WTC11 (cell line): ENCODE measurements around the gene OPTC. TPM values are rescaled to one million over a fixed set of nuclear protein-coding genes. Genes with fewer than 3 reads are reported as not detected.

Experiments used
- ATAC-seq: fragments of 200-7000 bp; cut with Tn5 transposase; 2 replicates; pipeline ENCODE4 v1.10.0; 2021; ENCODE audit warnings: mild to moderate bottlenecking, moderate library complexity
- CTCF ChIA-PET: fragments of 300-600 bp; sonication (Branson Sonifier 250); formaldehyde crosslinking; loops from one replicate; lab custom pipeline; 2021; ENCODE audit warnings: antibody characterized with exemption; lab: Charles Lee
- POLR2A ChIA-PET: fragments of 350-600 bp; sonication (Branson Sonifier 250); formaldehyde crosslinking; loops from one replicate; lab custom pipeline; 2021; ENCODE audit warnings: antibody characterized with exemption; lab: Charles Lee
- DNase-seq: peaks from one replicate; pipeline ENCODE4 v3.0.0; 2021; ENCODE audit warnings: low spot score
- H3K27ac Mint-ChIP-seq: 2 replicates; pipeline ENCODE4 v1.8.0; 2021; ENCODE audit warnings: mixed read lengths
- H3K27me3 Mint-ChIP-seq: 2 replicates; pipeline ENCODE4 v1.8.0; 2021; ENCODE audit warnings: low read depth, mild to moderate bottlenecking, moderate library complexity, mixed read lengths
- H3K36me3 Mint-ChIP-seq: 2 replicates; pipeline ENCODE4 v1.8.0; 2021; ENCODE audit warnings: mixed read lengths
- H3K4me1 Mint-ChIP-seq: 2 replicates; pipeline ENCODE4 v1.8.0; 2022; ENCODE audit warnings: mixed read lengths
- H3K4me3 Mint-ChIP-seq: 2 replicates; pipeline ENCODE4 v1.8.0; 2021; ENCODE audit warnings: mild to moderate bottlenecking, moderate library complexity, mixed read lengths
- H3K9me3 Mint-ChIP-seq: 2 replicates; pipeline ENCODE4 v1.8.0; 2021; ENCODE audit warnings: mixed read lengths
- ATF1 ChIP-seq: sonication (generic); formaldehyde crosslinking; IDR thresholded peaks from 2 replicates; pipeline ENCODE4 v1.8.1; 2023; ENCODE audit warnings: mild to moderate bottlenecking, moderate library complexity, missing genetic modification reagents
- EMX1 ChIP-seq: fragments of 250-450 bp; sonication (Bioruptor Pico); IDR thresholded peaks from 2 replicates; pipeline ENCODE4 v1.8.0; 2021; ENCODE audit warnings: mild to moderate bottlenecking
- OVOL2 ChIP-seq: fragments of 250-450 bp; sonication (Bioruptor Pico); IDR thresholded peaks from 2 replicates; pipeline ENCODE4 v1.9.0; 2021; ENCODE audit warnings: mild to moderate bottlenecking, borderline replicate concordance
- PRRX2 ChIP-seq: fragments of 250-450 bp; sonication (Bioruptor Pico); IDR thresholded peaks from 2 replicates; pipeline ENCODE4 v1.8.0; 2021; ENCODE audit warnings: mild to moderate bottlenecking
- TCF7 ChIP-seq: sonication (generic); formaldehyde crosslinking; IDR thresholded peaks from 2 replicates; pipeline ENCODE4 v1.8.0; 2022; ENCODE audit warnings: mild to moderate bottlenecking, low read depth, missing genetic modification reagents, moderate library complexity
- TP53 ChIP-seq: sonication (generic); formaldehyde crosslinking; IDR thresholded peaks from 2 replicates; pipeline ENCODE4 v1.8.1; 2023; ENCODE audit warnings: mild to moderate bottlenecking, missing genetic modification reagents
- ZNF138 ChIP-seq: sonication (generic); formaldehyde crosslinking; conservative IDR thresholded peaks from 2 replicates; pipeline ENCODE4 v1.8.1; 2022; ENCODE audit warnings: mild to moderate bottlenecking, moderate library complexity, missing genetic modification reagents
- ZNF263 ChIP-seq: sonication (generic); formaldehyde crosslinking; IDR thresholded peaks from 2 replicates; pipeline ENCODE4 v1.8.1; 2022; ENCODE audit warnings: low read depth, mild to moderate bottlenecking, moderate library complexity, missing genetic modification reagents
- ZNF671 ChIP-seq: fragments of 250-450 bp; sonication (Bioruptor Pico); IDR thresholded peaks from 2 replicates; pipeline ENCODE4 v1.8.0; 2021; ENCODE audit warnings: mild to moderate bottlenecking
- total RNA-seq: library from RNA; stranded (reverse); gene quantifications from 3 replicates; pipeline ENCODE4 v1.2.3, GENCODE V29; 2021
- TF ChIP-seq, protein P1 (sequence below): sonication (generic); formaldehyde crosslinking; IDR thresholded peaks from 2 replicates; pipeline ENCODE4 v1.8.0; 2022; ENCODE audit warnings: mild to moderate bottlenecking, missing genetic modification reagents
- TF ChIP-seq, protein P2 (sequence below): sonication (generic); formaldehyde crosslinking; IDR thresholded peaks from 2 replicates; pipeline ENCODE4 v1.8.0; 2023; ENCODE audit warnings: missing genetic modification reagents
- TF ChIP-seq, protein P3 (sequence below): fragments of 250-450 bp; sonication (Bioruptor Pico); IDR thresholded peaks from 2 replicates; pipeline ENCODE4 v1.9.0; 2021; ENCODE audit warnings: mild to moderate bottlenecking
- TF ChIP-seq, protein P4 (sequence below): sonication (generic); formaldehyde crosslinking; IDR thresholded peaks from 2 replicates; pipeline ENCODE4 v1.8.1; 2023; ENCODE audit warnings: mild to moderate bottlenecking, missing genetic modification reagents, moderate library complexity
- TF ChIP-seq, protein P5 (sequence below): fragments of 200-600 bp; IDR thresholded peaks from 2 replicates; pipeline ENCODE4 v1.8.0; 2022; ENCODE audit warnings: antibody characterized with exemption
- TF ChIP-seq, protein P6 (sequence below): sonication (generic); formaldehyde crosslinking; IDR thresholded peaks from 2 replicates; pipeline ENCODE4 v1.8.1; 2023; ENCODE audit warnings: mild to moderate bottlenecking, missing genetic modification reagents
- TF ChIP-seq, protein P7 (sequence below): fragments of 250-450 bp; sonication (Bioruptor Pico); conservative IDR thresholded peaks from 2 replicates; pipeline ENCODE4 v1.9.0; 2021; ENCODE audit warnings: mild to moderate bottlenecking
- TF ChIP-seq, protein P8 (sequence below): sonication (generic); formaldehyde crosslinking; conservative IDR thresholded peaks from 2 replicates; pipeline ENCODE4 v1.8.1; 2023; ENCODE audit warnings: mild to moderate bottlenecking, low read depth, missing genetic modification reagents, moderate library complexity
- TF ChIP-seq, protein P9 (sequence below): sonication (generic); formaldehyde crosslinking; IDR thresholded peaks from 2 replicates; pipeline ENCODE4 v1.8.1; 2023; ENCODE audit warnings: mild to moderate bottlenecking, missing genetic modification reagents
- TF ChIP-seq, protein P10 (sequence below): sonication (generic); formaldehyde crosslinking; IDR thresholded peaks from 2 replicates; pipeline ENCODE4 v1.8.1; 2023; ENCODE audit warnings: mild to moderate bottlenecking, missing genetic modification reagents, moderate library complexity

Gene OPTC
- total RNA-seq, 1 experiment from 2014 or later, result 0.55 TPM

DNA sequence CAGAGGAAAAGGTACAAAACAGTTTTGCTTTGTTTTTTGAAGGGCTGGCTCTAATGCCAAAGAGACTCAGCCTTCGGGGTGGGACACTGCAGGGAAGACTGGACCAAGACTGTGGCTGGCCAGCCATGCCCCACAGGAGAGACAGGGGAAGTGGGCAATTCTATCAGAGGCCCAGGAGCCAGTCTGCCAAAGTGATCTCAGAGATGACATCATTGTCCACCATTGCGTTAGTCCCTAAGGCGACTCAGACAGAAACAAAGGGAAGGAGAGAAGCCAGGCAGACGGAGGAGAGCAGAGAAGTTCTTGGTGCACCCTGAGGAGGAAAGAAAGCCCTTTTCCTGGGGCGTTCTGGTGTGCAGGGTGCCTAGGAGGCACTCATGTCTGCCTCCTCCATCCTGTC lies 26.4 kb downstream of the OPTC start (continued):
- TF ChIP-seq, protein P1, sequence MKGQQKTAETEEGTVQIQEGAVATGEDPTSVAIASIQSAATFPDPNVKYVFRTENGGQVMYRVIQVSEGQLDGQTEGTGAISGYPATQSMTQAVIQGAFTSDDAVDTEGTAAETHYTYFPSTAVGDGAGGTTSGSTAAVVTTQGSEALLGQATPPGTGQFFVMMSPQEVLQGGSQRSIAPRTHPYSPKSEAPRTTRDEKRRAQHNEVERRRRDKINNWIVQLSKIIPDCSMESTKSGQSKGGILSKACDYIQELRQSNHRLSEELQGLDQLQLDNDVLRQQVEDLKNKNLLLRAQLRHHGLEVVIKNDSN (CRISPR knock-in tag), result no peak
- TF ChIP-seq ATF1, result no peak
- TF ChIP-seq EMX1 (CRISPR knock-in tag), result no peak
- TF ChIP-seq, protein P2, sequence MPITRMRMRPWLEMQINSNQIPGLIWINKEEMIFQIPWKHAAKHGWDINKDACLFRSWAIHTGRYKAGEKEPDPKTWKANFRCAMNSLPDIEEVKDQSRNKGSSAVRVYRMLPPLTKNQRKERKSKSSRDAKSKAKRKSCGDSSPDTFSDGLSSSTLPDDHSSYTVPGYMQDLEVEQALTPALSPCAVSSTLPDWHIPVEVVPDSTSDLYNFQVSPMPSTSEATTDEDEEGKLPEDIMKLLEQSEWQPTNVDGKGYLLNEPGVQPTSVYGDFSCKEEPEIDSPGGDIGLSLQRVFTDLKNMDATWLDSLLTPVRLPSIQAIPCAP (CRISPR knock-in tag), result no peak
- TF ChIP-seq, protein P3, sequence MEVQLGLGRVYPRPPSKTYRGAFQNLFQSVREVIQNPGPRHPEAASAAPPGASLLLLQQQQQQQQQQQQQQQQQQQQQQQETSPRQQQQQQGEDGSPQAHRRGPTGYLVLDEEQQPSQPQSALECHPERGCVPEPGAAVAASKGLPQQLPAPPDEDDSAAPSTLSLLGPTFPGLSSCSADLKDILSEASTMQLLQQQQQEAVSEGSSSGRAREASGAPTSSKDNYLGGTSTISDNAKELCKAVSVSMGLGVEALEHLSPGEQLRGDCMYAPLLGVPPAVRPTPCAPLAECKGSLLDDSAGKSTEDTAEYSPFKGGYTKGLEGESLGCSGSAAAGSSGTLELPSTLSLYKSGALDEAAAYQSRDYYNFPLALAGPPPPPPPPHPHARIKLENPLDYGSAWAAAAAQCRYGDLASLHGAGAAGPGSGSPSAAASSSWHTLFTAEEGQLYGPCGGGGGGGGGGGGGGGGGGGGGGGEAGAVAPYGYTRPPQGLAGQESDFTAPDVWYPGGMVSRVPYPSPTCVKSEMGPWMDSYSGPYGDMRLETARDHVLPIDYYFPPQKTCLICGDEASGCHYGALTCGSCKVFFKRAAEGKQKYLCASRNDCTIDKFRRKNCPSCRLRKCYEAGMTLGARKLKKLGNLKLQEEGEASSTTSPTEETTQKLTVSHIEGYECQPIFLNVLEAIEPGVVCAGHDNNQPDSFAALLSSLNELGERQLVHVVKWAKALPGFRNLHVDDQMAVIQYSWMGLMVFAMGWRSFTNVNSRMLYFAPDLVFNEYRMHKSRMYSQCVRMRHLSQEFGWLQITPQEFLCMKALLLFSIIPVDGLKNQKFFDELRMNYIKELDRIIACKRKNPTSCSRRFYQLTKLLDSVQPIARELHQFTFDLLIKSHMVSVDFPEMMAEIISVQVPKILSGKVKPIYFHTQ (CRISPR knock-in tag), result no peak

DNA sequence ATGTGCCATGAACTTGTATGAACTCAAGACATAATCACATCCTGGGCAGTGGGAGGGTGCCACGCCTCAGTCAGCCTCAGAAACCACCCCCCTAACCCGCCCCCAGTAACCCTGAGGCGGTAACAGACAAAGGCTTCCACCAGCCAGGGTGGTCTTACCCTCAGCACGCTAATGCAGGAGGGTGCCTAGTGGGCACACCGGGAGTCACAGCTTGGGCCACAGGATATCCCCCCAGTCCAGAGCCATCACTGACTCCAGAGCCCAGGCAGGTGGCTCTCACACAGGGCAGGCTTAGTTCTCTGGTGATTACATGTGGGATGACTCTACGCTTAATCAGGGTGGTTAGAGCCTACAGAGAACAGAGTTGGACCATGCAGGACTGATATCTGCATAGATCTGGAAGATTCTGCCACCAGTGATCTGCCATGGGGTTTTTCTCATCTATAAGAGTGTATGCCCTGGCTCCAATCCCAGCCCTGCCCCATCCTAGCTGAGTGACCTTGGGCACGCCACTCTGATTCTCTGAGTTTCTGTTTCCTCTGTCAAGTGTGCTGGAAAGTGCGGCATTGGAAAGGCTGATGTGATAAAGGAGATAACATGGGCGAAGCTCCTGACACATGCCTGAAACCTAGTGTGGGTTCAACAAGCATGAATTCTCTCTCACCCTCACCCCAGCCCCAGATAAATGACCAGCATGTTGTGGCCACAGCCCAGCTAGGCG lies 27.3 kb downstream of the OPTC start:
- no peaks in the 10 kb centered on the region for H3K9me3 Mint-ChIP-seq
- no peak for ATAC-seq
- H3K4me1 Mint-ChIP-seq, result peaks cover 68% of the 10 kb centered on the region
- H3K27me3 Mint-ChIP-seq, result peaks cover 69% of the 10 kb centered on the region
- no peaks in the 10 kb centered on the region for H3K36me3 Mint-ChIP-seq
- ChIA-PET CTCF (interaction anchor here (1.1 to 1.5 kb wide), 3 partner anchors 52 to 105 kb away, joined by 3 to 4 read pairs (median 3); partner anchors contain the start of gene ATP2B4), POLR2A (interaction anchor here (0.7 kb wide), 1 partner anchor 215 kb away, joined by 4 read pairs; no protein-coding TSS in a partner anchor)
- H3K4me3 Mint-ChIP-seq, result no peak overlapping the region
- no peak overlapping the region for H3K27ac Mint-ChIP-seq
- DNase-seq, result no peak
- TF ChIP-seq ZNF263 (CRISPR knock-in tag) (no peak), ZNF671 (CRISPR knock-in tag) (no peak), TCF7 (CRISPR knock-in tag) (no peak), PRRX2 (CRISPR knock-in tag) (no peak), TP53 (CRISPR knock-in tag) (no peak), OVOL2 (CRISPR knock-in tag) (no peak), ZNF138 (CRISPR knock-in tag) (no peak)
- TF ChIP-seq, protein P4, sequence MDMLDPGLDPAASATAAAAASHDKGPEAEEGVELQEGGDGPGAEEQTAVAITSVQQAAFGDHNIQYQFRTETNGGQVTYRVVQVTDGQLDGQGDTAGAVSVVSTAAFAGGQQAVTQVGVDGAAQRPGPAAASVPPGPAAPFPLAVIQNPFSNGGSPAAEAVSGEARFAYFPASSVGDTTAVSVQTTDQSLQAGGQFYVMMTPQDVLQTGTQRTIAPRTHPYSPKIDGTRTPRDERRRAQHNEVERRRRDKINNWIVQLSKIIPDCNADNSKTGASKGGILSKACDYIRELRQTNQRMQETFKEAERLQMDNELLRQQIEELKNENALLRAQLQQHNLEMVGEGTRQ (CRISPR knock-in tag), result no peak
- TF ChIP-seq, protein P5, sequence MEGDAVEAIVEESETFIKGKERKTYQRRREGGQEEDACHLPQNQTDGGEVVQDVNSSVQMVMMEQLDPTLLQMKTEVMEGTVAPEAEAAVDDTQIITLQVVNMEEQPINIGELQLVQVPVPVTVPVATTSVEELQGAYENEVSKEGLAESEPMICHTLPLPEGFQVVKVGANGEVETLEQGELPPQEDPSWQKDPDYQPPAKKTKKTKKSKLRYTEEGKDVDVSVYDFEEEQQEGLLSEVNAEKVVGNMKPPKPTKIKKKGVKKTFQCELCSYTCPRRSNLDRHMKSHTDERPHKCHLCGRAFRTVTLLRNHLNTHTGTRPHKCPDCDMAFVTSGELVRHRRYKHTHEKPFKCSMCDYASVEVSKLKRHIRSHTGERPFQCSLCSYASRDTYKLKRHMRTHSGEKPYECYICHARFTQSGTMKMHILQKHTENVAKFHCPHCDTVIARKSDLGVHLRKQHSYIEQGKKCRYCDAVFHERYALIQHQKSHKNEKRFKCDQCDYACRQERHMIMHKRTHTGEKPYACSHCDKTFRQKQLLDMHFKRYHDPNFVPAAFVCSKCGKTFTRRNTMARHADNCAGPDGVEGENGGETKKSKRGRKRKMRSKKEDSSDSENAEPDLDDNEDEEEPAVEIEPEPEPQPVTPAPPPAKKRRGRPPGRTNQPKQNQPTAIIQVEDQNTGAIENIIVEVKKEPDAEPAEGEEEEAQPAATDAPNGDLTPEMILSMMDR, result no peak
- TF ChIP-seq, protein P6, sequence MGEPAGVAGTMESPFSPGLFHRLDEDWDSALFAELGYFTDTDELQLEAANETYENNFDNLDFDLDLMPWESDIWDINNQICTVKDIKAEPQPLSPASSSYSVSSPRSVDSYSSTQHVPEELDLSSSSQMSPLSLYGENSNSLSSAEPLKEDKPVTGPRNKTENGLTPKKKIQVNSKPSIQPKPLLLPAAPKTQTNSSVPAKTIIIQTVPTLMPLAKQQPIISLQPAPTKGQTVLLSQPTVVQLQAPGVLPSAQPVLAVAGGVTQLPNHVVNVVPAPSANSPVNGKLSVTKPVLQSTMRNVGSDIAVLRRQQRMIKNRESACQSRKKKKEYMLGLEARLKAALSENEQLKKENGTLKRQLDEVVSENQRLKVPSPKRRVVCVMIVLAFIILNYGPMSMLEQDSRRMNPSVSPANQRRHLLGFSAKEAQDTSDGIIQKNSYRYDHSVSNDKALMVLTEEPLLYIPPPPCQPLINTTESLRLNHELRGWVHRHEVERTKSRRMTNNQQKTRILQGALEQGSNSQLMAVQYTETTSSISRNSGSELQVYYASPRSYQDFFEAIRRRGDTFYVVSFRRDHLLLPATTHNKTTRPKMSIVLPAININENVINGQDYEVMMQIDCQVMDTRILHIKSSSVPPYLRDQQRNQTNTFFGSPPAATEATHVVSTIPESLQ (CRISPR knock-in tag), result no peak
- TF ChIP-seq, protein P7, sequence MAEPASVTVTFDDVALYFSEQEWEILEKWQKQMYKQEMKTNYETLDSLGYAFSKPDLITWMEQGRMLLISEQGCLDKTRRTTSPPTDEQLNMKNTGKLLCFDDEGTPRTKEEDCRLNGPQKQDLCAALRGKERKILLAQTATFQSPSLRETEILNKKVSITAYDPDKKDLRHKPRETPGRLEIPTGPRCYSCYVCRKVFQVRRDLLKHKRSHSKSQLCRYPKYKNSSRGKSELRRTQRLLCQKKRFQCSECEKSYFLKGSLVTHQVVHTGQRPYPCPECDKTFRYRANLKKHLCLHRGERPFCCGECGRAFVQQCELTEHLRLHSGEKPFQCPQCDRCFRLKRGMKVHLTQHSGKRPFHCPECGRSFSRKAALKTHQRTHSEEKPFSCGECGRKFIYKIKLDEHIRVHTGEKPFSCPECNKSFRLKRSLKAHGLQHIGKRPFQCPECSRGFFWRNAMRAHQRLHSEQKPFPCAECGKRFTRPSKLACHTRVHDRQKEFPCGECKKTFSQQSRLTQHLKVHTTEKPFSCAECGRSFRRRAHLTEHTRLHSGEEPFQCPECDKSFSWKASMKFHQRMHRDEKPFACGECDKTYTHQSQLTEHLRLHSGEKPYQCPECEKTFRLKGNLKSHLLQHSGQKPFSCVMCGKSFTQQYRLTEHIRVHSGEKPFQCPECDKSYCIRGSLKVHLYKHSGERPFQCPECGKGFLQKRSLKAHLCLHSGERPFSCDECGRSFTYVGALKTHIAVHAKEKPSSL (CRISPR knock-in tag), result no peak
- TF ChIP-seq, protein P8, sequence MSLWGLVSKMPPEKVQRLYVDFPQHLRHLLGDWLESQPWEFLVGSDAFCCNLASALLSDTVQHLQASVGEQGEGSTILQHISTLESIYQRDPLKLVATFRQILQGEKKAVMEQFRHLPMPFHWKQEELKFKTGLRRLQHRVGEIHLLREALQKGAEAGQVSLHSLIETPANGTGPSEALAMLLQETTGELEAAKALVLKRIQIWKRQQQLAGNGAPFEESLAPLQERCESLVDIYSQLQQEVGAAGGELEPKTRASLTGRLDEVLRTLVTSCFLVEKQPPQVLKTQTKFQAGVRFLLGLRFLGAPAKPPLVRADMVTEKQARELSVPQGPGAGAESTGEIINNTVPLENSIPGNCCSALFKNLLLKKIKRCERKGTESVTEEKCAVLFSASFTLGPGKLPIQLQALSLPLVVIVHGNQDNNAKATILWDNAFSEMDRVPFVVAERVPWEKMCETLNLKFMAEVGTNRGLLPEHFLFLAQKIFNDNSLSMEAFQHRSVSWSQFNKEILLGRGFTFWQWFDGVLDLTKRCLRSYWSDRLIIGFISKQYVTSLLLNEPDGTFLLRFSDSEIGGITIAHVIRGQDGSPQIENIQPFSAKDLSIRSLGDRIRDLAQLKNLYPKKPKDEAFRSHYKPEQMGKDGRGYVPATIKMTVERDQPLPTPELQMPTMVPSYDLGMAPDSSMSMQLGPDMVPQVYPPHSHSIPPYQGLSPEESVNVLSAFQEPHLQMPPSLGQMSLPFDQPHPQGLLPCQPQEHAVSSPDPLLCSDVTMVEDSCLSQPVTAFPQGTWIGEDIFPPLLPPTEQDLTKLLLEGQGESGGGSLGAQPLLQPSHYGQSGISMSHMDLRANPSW (CRISPR knock-in tag), result no peak
- TF ChIP-seq, protein P9, sequence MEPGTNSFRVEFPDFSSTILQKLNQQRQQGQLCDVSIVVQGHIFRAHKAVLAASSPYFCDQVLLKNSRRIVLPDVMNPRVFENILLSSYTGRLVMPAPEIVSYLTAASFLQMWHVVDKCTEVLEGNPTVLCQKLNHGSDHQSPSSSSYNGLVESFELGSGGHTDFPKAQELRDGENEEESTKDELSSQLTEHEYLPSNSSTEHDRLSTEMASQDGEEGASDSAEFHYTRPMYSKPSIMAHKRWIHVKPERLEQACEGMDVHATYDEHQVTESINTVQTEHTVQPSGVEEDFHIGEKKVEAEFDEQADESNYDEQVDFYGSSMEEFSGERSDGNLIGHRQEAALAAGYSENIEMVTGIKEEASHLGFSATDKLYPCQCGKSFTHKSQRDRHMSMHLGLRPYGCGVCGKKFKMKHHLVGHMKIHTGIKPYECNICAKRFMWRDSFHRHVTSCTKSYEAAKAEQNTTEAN (CRISPR knock-in tag), result no peak
- TF ChIP-seq, protein P10, sequence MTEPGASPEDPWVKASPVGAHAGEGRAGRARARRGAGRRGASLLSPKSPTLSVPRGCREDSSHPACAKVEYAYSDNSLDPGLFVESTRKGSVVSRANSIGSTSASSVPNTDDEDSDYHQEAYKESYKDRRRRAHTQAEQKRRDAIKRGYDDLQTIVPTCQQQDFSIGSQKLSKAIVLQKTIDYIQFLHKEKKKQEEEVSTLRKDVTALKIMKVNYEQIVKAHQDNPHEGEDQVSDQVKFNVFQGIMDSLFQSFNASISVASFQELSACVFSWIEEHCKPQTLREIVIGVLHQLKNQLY (CRISPR knock-in tag), result no peak
